Activated CD4-positive, alpha-beta T cell treated with anti-CD3 and anti-CD28 coated beads, Interleukin-2, Interleukin-4, amounts not matched to agents 100 ng/mL and 50 ng/mL, durations not matched to agents 16 hours and 8 hours (primary cell): ENCODE results near the gene PEX13.
A peak's percentile ranks its signal among the peaks of the same experiment; 100 is the strongest.
"Not testable (repeated sequence)": the region's sequence is repeated elsewhere in the genome, so short reads cannot be mapped to it uniquely, and the experiment has no call there.

Source experiments
- DNase-seq: peaks from one replicate; pipeline ENCODE4 v3.0.0-alpha.2; 2020; ENCODE audit warnings: low spot score

PEX13 gene

GRCh38 chr2:61017556-61018317 lies at the start of gene PEX13, which contains the start of gene PUS10:
Gene PEX13 (plus strand): TSS chr2:61017720. CDS start chr2:61017760, 40 bp downstream.
Gene PUS10 (minus strand): TSS chr2:61018255. CDS start chr2:61011890, 6,365 bp downstream.
- DNase-seq: peak; percentile 75

GRCh38 chr2:60972889-60973656 lies 44.4 kb upstream of the PEX13 start:
- DNase-seq: no peak

- no peak for DNase-seq
Measured at GRCh38 chr2:60973705-60974104, 43.8 kb upstream of the PEX13 start.

- no peak for DNase-seq
Measured at GRCh38 chr2:60974652-60975051, 42.9 kb upstream of the PEX13 start.

GRCh38 chr2:60976256-60976850 lies 41.2 kb upstream of the PEX13 start:
- no peak for DNase-seq

DNA sequence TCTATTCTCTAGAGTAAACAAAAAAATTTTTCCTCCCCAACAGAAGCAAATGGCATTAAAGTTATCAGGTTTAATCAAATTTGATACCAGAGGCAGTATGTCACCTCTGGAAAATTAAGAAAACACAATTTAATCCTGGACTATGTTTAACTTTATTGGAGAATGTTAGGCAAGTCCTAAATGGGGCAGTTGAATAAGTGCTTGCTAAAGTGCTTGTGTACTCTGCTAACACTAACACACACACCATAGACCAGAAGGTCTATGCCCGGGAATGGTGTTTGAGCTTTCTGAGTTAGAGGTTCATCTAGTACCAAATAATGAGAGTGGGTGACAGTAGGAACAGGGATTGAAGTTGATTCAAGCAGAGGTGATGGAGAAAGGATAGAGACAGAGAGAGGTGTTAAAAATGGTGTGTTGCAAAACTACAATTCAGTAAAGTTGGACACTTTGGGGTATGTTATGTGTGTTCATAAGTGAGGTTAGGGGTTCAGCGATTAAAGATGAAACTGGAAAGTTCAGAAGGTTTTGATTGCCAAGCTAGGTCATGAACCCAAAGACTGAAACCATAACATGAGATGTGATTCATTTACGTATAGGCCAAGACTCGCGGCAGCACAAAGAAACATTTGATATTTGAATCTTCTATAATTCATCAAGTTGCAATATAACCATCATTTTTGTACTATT lies 40.5 kb upstream of the PEX13 start:
- peak; percentile 35 for DNase-seq

GRCh38 chr2:60977562-60977895 lies 40.0 kb upstream of the PEX13 start:
- no peak for DNase-seq

- DNase-seq: no peak
Measured at GRCh38 chr2:60979231-60979630, 38.3 kb upstream of the PEX13 start.

- no peak for DNase-seq
Measured at GRCh38 chr2:60980071-60980815, 37.3 kb upstream of the PEX13 start.

GRCh38 chr2:60982066-60982465 lies 35.5 kb upstream of the PEX13 start:
- DNase-seq: not testable (repeated sequence)

DNA sequence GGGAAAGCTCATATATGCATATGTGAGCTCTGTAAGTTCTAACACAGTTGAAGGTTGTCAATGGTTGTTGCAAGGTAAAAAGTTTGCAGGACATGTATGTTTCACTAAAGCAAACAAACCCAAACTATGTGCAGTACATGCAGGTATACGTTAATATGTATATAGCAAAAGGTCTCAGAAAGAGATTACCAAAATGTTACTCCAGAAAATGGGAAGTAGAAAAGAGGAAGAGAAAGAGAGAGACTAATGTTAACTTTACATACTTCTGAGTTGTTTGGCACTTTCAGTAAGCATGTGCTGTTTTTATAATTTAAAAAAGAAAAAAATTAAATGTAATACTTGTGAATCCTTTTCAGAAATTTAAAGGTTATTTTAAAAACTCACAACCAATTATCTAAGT lies 32.8 kb upstream of the PEX13 start:
- DNase-seq: no peak

DNA sequence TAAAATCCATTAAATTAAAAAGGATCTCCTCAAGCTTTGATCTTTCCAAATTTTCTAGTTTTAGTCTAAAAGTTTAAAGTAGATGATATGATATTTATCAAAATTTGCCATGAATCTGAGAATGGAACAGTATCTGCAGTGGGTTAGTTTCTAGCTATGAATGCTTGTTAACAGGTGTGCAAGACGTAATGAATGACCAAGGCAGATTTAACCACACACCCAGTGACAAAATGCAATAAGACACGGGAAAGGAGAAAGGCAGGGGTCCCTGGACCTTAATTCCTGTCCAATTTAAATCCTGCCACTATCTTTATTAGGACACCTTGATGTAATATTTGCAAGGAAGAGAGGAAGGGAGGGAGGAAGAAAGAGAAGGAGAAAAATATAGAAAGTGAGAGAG lies 30.5 kb upstream of the PEX13 start:
- DNase-seq: no peak

DNA sequence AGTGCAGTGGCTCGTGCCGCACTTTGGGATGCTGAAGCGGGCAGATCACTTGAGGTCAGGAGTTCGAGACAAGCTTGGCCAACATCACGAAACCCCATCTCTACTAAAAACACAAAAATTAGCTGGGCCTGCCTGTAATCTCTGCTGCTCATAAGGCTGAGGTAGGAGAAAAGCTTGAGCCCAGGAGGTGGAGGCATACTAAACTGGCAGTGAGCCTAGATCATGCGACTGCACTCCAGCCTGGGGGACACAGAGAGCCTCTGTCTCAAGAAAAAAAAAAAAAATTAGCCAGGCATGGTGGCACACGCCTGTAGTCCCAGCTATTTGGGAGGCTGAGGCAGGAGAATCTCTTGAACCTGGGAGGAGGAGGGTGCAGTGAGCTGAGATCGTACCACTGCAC lies 29.9 kb upstream of the PEX13 start:
- not testable (repeated sequence) for DNase-seq

DNA sequence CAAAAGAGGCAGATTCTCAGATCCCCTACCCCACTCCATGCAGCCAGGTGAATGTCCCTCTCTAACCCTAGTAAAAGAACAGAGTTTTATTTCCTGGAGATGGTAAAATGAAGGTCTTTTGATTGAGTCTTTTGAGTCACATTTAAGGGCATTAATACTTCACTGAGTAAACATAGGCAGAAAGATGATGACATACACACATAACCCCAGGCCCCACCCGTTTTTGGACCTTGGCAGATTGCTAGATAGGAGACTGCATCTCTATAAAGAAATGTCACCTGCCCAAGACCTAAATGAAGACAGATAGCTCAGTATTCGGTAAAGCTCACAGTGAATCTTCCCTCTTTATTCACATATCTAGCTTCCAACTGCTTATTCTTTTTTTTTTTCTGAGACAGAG lies 28.3 kb upstream of the PEX13 start:
- no peak for DNase-seq

- DNase-seq: no peak
Measured at GRCh38 chr2:60991644-60992043, 25.9 kb upstream of the PEX13 start.

GRCh38 chr2:60992985-60993392 lies 24.5 kb upstream of the PEX13 start:
- DNase-seq: peak; percentile 28

DNA sequence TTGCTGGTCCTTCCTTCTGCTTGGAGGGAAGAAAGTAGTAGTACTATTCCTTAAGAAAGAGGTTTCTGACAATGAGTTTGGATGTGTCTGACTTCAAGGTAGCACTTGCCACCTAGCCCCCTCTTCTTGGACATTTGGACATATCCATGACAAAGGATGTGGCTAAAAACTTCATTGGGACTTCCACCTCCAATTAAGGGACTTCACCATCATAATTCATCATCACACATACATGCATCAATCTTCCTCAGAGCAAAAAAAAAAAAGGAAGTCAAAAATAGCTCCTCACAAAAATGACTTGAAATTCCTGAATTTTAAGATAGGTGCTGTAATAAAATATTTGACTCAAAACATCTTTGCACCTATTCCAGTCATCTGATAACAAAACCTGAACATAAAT lies 23.4 kb upstream of the PEX13 start:
- DNase-seq: no peak

DNA sequence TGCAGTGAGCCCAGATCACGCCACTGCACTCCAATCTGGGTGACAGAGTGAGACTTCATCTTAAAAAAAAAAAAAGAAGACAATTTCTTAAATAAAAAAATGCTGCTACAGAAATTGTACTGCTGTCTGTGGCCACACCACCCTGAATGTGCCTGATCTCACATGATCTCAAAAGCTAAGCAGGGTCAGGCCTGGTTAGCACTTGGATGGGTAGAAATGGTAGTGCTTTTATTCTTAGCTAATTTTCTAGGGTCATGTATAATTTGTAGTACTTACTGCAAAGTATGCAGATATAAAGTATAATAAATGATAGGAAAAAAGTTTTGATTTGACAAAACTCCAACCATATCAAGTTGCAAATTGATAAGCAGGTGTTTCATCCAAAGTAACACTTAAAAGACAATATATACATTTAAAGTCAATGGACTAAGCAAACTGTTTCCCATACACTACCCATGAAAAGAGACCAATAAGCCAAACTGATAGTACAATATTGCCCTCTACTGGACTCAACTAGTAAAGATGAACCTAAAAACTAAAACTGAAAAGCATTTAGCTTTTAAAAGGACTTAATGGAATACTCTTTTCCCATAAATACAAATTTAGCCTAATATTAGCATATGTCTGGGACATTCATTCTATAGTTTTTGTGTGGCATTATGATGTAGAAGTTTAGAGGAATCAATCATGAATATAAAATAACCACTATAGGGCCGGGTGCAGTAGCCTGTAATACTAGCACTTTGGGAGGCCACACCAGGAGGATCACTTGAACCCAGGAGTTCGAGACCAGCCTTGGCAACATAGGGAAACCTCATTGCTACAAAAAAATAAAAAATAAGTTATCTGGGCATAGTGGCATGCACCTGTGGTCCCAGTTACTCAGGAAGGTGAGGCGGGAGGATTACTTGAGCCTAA lies 18.6 kb upstream of the PEX13 start:
- DNase-seq: peak; percentile 59

DNA sequence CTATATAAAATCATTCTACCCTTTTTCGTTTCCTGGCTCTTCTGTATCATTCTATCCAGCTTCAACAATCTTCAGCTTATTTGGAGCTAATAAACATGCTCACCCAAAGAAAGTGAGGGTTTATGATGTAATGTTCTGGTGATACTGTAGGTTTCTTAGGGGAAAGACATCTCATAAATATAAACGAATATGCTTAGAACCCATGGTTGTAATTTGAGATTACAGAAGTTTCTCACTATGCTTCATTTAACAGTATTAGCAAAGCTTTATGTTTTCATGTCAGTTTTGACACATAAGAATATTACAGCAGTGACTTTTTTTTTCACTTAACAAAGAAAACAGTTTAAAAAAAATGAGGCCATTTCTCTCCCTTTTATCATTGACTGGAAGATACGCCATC lies 11.8 kb upstream of the PEX13 start:
- DNase-seq: no peak

GRCh38 chr2:61006486-61007105 lies 10.9 kb upstream of the PEX13 start:
- DNase-seq: no peak
